PC-3 (cell line): Measurements from ENCODE around the gene CNIH3.

Source experiments
- EZH2 ChIP-seq: fragments of 300-600 bp; sonication (generic); IDR thresholded peaks from one replicate; pipeline ENCODE4 v1.6.1; 2017; ENCODE audit warnings: antibody characterized with exemption, mild to moderate bottlenecking, low read length; ENCODE audit not compliant: unreplicated experiment
- EZH2phosphoT487 ChIP-seq: fragments of 300-600 bp; sonication (generic); IDR thresholded peaks from 2 replicates; pipeline ENCODE4 v1.6.1; 2018; ENCODE audit warnings: mild to moderate bottlenecking, antibody characterized with exemption, low read length, borderline replicate concordance
- TF ChIP-seq, protein P1 (sequence below): fragments of 300-600 bp; sonication (generic); conservative IDR thresholded peaks from 2 replicates; pipeline ENCODE4 v1.5.1; 2017; ENCODE audit warnings: antibody characterized with exemption, low read depth, mild to moderate bottlenecking, low read length

DNA sequence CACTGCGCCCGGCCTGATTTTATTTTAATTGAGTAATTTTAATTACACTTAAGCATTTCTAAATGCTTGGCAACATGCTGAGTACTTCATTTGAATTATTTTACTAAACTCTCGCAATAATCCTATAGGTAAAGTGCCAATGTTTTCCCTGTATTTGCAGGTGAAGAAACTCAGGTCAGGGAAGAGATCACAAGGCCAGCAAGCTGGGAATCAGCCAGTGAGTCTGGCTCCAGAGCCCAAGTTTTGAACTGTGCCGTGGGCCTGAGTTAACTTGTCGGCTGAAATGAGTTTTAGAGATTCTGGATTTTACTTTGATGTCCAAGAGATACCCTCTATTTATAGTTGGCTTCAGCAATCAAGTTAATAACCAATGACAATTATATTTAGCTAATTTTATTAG lies 141.4 kb downstream of the CNIH3 start:
- TF ChIP-seq EZH2 (no peak), EZH2phosphoT487 (no peak)
- TF ChIP-seq, protein P1, sequence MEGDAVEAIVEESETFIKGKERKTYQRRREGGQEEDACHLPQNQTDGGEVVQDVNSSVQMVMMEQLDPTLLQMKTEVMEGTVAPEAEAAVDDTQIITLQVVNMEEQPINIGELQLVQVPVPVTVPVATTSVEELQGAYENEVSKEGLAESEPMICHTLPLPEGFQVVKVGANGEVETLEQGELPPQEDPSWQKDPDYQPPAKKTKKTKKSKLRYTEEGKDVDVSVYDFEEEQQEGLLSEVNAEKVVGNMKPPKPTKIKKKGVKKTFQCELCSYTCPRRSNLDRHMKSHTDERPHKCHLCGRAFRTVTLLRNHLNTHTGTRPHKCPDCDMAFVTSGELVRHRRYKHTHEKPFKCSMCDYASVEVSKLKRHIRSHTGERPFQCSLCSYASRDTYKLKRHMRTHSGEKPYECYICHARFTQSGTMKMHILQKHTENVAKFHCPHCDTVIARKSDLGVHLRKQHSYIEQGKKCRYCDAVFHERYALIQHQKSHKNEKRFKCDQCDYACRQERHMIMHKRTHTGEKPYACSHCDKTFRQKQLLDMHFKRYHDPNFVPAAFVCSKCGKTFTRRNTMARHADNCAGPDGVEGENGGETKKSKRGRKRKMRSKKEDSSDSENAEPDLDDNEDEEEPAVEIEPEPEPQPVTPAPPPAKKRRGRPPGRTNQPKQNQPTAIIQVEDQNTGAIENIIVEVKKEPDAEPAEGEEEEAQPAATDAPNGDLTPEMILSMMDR: no peak
